DOHH2 (cell line): Measurements from ENCODE around the gene PRDM1.

Experiments
- H3F3A ChIP-seq: fragments of 200-600 bp; sonication (generic), shearing (Covaris generic); 2 replicates; pipeline ENCODE4 v1.6.0; 2016; ENCODE audit warnings: antibody characterized with exemption, mild to moderate bottlenecking; ENCODE audit not compliant: control insufficient read depth, insufficient read depth
- H3K27ac ChIP-seq: fragments of 200-600 bp; sonication (generic); 2 replicates; pipeline ENCODE4 v1.5.1; 2014; ENCODE audit warnings: low read depth, mild to moderate bottlenecking, low read length, moderate library complexity
- H3K27me3 ChIP-seq: fragments of 200-600 bp; sonication (generic); 2 replicates; pipeline ENCODE4 v1.6.1; 2014; ENCODE audit warnings: mild to moderate bottlenecking, low read length, mixed read lengths; ENCODE audit not compliant: control insufficient read depth
- H3K36me3 ChIP-seq: fragments of 200-600 bp; sonication (generic); 2 replicates; pipeline ENCODE4 v1.6.1; 2014; ENCODE audit warnings: mild to moderate bottlenecking, low read length, moderate library complexity, mixed read lengths; ENCODE audit not compliant: control insufficient read depth
- H3K4me1 ChIP-seq: fragments of 200-600 bp; sonication (generic); 2 replicates; pipeline ENCODE4 v1.6.1; 2014; ENCODE audit warnings: mild to moderate bottlenecking, low read length, mixed read lengths; ENCODE audit not compliant: control insufficient read depth
- H3K4me2 ChIP-seq: fragments of 200-600 bp; sonication (generic); 2 replicates; pipeline ENCODE4 v1.6.0; 2014; ENCODE audit warnings: mild to moderate bottlenecking, low read length, moderate library complexity
- H3K4me3 ChIP-seq: fragments of 200-600 bp; sonication (generic); 2 replicates; pipeline ENCODE4 v1.5.1; 2014; ENCODE audit warnings: mild to moderate bottlenecking, low read length, mixed read lengths
- H3K79me2 ChIP-seq: fragments of 200-600 bp; sonication (generic); 2 replicates; pipeline ENCODE4 v1.6.1; 2014; ENCODE audit warnings: mild to moderate bottlenecking, low read length, mixed read lengths; ENCODE audit not compliant: control insufficient read depth
- H3K9me2 ChIP-seq: fragments of 200-600 bp; sonication (generic); replicated peaks from 2 replicates; pipeline ENCODE4 v1.6.1; 2014; ENCODE audit warnings: mild to moderate bottlenecking, low read length, mixed read lengths; ENCODE audit not compliant: control insufficient read depth
- H3K9me3 ChIP-seq: fragments of 200-600 bp; sonication (generic); 2 replicates; pipeline ENCODE4 v1.6.1; 2014; ENCODE audit warnings: antibody characterized with exemption, low read length, mixed read lengths; ENCODE audit not compliant: control insufficient read depth, insufficient read depth
- H4K20me1 ChIP-seq: fragments of 200-600 bp; sonication (generic); 2 replicates; pipeline ENCODE4 v1.6.0; 2014; ENCODE audit warnings: low read depth, mild to moderate bottlenecking, antibody characterized with exemption, low read length, moderate library complexity; ENCODE audit not compliant: control insufficient read depth, insufficient read depth
- EZH2phosphoT487 ChIP-seq: fragments of 200-600 bp; sonication (generic); IDR thresholded peaks from 2 replicates; pipeline ENCODE4 v1.6.1; 2017; ENCODE audit warnings: borderline replicate concordance, mild to moderate bottlenecking, antibody characterized with exemption, low read length, moderate library complexity, mixed read lengths
- TF ChIP-seq, protein P1 (sequence below): fragments of 200-600 bp; sonication (generic); IDR thresholded peaks from one replicate; pipeline ENCODE4 v1.5.1; 2014; ENCODE audit warnings: antibody characterized with exemption, mild to moderate bottlenecking, low read depth, low read length; ENCODE audit not compliant: poor library complexity, severe bottlenecking

PRDM1 gene

DNA sequence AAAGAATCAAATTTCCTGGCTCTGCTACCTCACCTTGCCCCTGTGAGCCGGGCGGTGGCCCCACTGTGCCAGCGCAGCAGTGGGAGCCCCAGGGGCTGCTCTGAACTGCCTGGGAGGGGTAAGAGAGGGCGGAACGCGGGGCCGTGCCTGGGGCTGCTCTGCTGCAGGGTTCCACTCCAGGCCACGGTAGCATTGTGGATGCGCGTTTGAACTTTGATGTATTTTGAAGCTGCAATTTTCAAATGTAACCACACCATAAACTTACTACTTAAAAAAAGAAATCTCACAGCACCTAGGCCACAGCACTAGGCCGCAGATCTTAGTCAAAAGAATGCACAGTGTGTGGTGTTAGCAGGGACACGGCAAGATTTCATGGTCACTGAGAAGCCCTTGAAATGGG, 57.5 kb downstream of the PRDM1 start:
- no peak for TF ChIP-seq EZH2phosphoT487
- TF ChIP-seq, protein P1, sequence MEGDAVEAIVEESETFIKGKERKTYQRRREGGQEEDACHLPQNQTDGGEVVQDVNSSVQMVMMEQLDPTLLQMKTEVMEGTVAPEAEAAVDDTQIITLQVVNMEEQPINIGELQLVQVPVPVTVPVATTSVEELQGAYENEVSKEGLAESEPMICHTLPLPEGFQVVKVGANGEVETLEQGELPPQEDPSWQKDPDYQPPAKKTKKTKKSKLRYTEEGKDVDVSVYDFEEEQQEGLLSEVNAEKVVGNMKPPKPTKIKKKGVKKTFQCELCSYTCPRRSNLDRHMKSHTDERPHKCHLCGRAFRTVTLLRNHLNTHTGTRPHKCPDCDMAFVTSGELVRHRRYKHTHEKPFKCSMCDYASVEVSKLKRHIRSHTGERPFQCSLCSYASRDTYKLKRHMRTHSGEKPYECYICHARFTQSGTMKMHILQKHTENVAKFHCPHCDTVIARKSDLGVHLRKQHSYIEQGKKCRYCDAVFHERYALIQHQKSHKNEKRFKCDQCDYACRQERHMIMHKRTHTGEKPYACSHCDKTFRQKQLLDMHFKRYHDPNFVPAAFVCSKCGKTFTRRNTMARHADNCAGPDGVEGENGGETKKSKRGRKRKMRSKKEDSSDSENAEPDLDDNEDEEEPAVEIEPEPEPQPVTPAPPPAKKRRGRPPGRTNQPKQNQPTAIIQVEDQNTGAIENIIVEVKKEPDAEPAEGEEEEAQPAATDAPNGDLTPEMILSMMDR = no peak
- Histone ChIP-seq H3F3A (no peaks in the 10 kb centered on the region), H3K9me2 (no peaks in the 10 kb centered on the region), H3K79me2 (no peaks in the 10 kb centered on the region), H3K27me3 (peaks cover 10% of the 10 kb centered on the region; the same call in 1 of the 2 replicates), H3K36me3 (no peaks in the 10 kb centered on the region), H3K4me3 (no peak overlapping the region), H3K4me2 (no peak overlapping the region), H3K27ac (no peak overlapping the region), H3K4me1 (peaks cover 10% of the 10 kb centered on the region), H4K20me1 (no peaks in the 10 kb centered on the region), H3K9me3 (no peaks in the 10 kb centered on the region)

DNA sequence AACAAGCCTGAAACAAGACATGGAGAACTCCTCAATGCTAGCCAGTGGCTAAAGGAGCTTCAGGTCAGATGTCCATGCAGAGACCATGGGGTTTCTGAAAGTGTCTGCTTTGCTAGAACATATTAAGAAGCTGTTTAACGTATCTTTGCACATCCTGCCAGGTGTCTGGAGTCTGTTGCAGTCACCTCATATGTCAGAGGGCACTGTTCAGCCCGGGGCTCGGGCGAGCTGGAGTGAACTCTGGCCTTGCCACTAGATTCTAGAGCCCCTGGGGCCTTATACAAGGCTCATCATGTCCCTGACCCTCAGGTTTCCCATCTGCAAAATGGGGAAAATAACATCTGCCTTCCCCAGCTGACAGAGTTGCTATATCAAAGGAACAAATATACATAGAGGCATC, 59.0 kb downstream of the PRDM1 start:
- H3K9me3 ChIP-seq = no peaks in the 10 kb centered on the region
- peaks cover 10% of the 10 kb centered on the region for H3K4me1 ChIP-seq
- TF ChIP-seq EZH2phosphoT487 = no peak
- TF ChIP-seq, protein P1 = no peak
- H3K36me3 ChIP-seq = no peaks in the 10 kb centered on the region
- no peaks in the 10 kb centered on the region for H3F3A ChIP-seq
- peaks cover 10% of the 10 kb centered on the region; the same call in 1 of the 2 replicates for H3K27me3 ChIP-seq
- no peak overlapping the region for H3K27ac ChIP-seq
- H3K79me2 ChIP-seq = no peaks in the 10 kb centered on the region
- no peak overlapping the region for H3K4me2 ChIP-seq
- H3K4me3 ChIP-seq = no peak overlapping the region
- H3K9me2 ChIP-seq = no peaks in the 10 kb centered on the region
- no peaks in the 10 kb centered on the region for H4K20me1 ChIP-seq

DNA sequence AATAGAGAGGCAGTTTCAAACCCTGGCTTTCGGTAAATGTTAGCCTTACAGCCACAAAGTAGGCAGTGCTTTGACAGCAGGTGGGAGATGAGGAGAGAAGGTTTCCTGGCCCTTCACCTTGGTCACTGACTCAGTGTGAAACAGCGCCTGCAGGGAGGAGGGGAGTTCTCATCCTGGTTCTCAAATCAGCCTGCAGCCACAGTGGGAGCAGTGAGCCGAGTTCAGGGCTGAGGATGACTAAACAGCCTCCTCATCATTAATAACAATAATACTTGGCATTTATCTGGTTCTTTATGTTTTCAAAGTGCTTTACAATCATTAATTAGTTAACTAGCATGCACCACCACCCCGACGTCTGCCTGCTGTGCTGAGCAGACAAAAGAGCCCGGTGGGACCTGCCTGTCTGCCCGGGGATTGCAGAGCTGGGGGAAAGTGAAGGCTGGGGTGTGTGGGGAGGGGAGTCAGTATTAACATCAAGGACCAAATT, 59.6 kb downstream of the PRDM1 start:
- Histone ChIP-seq H3K4me3 (no peak overlapping the region), H3K36me3 (no peaks in the 10 kb centered on the region), H3K79me2 (no peaks in the 10 kb centered on the region), H3K27ac (no peak overlapping the region), H3K4me2 (no peak overlapping the region), H4K20me1 (no peaks in the 10 kb centered on the region), H3K27me3 (peaks cover 10% of the 10 kb centered on the region; the same call in 1 of the 2 replicates), H3K9me3 (no peaks in the 10 kb centered on the region), H3K4me1 (peaks cover 10% of the 10 kb centered on the region), H3F3A (no peaks in the 10 kb centered on the region), H3K9me2 (no peaks in the 10 kb centered on the region)
- TF ChIP-seq EZH2phosphoT487 = no peak
- TF ChIP-seq, protein P1 = no peak
